ENCODE data around the gene WDR7.

Gene WDR7

DNA sequence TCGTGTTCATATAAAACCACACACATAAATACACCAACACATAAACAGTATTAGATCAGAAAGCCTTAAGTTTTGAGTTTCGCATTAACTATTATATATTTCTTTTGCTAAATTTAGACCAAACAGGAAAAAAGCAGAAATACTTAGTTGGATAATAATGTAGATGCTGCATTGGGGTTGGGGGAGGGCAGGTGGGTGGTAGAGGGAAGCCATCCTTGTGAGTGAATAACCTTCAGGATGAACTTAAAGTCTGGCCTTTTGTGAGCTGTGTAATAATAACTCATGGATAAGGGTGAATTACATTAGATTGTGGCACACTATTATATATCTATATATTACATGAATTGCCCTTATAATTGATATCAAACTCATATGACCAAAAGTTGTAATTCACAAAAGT lies 174.7 kb downstream of the WDR7 start:
- TF ChIP-seq, protein P1, sequence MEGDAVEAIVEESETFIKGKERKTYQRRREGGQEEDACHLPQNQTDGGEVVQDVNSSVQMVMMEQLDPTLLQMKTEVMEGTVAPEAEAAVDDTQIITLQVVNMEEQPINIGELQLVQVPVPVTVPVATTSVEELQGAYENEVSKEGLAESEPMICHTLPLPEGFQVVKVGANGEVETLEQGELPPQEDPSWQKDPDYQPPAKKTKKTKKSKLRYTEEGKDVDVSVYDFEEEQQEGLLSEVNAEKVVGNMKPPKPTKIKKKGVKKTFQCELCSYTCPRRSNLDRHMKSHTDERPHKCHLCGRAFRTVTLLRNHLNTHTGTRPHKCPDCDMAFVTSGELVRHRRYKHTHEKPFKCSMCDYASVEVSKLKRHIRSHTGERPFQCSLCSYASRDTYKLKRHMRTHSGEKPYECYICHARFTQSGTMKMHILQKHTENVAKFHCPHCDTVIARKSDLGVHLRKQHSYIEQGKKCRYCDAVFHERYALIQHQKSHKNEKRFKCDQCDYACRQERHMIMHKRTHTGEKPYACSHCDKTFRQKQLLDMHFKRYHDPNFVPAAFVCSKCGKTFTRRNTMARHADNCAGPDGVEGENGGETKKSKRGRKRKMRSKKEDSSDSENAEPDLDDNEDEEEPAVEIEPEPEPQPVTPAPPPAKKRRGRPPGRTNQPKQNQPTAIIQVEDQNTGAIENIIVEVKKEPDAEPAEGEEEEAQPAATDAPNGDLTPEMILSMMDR (IDR thresholded peaks at IDR 0.05; ENCODE audit: control extremely low read depth, extremely low read depth, low read depth, missing control alignments): no peak
- ChIA-PET CTCF (interaction anchor here (0.7 to 1.5 kb wide), 3 partner anchors 11 to 37 kb away, joined by 3 to 4 read pairs (median 4); no protein-coding TSS in a partner anchor), POLR2A (no interaction called here)
- DNase-seq (ENCODE audit: extremely low spot score): no peak

DNA sequence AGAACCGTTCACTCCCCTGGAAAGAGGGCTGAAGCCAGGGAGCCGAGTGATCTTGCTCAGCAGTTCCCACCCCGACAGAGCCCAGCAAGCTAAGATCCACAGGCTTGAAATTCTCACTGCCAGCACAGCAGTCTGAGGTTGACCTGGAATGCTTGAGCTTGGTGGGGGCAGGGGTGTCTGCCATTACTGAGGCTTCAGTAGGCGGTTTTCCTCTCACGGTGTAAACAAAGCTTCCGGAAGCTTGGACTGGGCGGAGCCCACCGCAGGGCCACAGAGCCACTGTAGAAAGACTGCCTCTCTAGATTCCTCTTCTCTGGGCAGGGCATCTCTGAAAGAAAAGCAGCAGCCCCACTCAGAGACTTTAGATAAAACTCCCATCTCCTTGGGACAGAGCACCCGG lies 180.8 kb downstream of the WDR7 start:
- TF ChIP-seq, protein P1 (IDR thresholded peaks at IDR 0.05; ENCODE audit: control extremely low read depth, extremely low read depth, low read depth, missing control alignments): no peak
- CTCF ChIA-PET: interaction anchor here (1.2 to 1.3 kb wide), 3 partner anchors 13 to 43 kb away, joined by 3 to 5 read pairs (median 3); no protein-coding TSS in a partner anchor
- DNase-seq (ENCODE audit: extremely low spot score): no peak
- POLR2A ChIA-PET: no interaction called here

DNA sequence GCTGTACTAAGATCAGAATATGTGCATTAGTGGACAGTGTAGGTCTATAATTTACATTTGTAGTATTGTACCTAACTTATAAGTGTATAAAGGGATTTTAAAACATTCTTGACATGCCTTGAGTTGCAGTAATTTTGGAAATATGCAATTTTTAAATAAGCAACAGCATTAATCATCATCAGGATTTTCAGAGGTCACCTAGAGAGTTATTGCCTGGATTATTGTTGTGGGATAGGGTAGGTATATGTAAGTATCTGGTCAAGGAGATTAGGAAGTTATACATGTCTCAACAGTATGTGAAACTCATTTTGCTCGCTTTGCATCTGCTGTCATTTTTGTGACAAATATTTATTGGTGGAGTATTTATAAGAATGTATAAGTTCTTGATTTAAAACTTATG lies 184.2 kb downstream of the WDR7 start:
- ChIA-PET CTCF (no interaction called here), POLR2A (no interaction called here)

DNA sequence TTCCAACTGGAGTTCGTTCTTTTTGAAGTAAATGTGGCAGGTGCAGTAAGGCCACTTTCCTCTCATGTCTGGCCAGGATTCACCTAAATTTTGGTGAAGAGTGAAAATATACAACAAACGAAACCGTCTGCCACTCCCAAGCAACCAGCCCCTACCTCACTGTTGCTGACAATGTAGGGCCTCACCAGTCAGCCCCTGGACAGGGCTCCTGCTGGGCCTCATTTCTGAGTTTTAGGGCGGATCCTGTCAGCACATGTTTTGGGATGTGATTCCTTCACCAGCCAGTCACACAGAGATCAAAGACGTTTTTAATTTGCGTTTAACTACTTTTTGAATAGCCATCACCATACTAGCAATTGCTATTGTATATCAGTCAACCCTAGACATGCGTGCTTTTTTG lies 185.0 kb downstream of the WDR7 start:
- ChIA-PET POLR2A (no interaction called here), CTCF (no interaction called here)
- TF ChIP-seq, protein P1 (IDR thresholded peaks at IDR 0.05; ENCODE audit: control extremely low read depth, extremely low read depth, low read depth, missing control alignments): no peak
- DNase-seq (ENCODE audit: extremely low spot score): no peak

More for the DNA sequence above, 184.2 kb downstream of the WDR7 start:
- no peak for DNase-seq (ENCODE audit: extremely low spot score)
- TF ChIP-seq, protein P1 (IDR thresholded peaks at IDR 0.05; ENCODE audit: control extremely low read depth, extremely low read depth, low read depth, missing control alignments): no peak

DNA sequence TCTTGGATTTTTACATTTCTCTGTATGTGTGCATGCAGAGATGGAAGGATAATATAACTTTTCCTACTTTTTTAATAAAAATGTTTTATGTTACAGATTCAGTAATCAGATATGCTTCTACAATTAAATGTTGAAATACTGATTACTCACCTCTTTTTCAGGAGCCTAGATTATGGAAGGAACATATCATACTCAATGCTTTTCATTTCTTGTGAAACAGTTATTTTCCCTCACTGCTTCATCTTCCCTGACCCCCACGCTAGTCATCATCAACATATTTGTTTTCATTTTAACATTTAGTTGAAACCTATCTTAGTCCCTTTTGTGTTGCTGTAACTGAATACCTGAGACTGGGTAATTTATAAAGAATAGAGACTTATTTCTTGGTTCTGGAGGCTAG lies 190.7 kb downstream of the WDR7 start:
- ChIA-PET POLR2A (no interaction called here), CTCF (no interaction called here)
- DNase-seq (ENCODE audit: extremely low spot score): no peak
- TF ChIP-seq, protein P1 (IDR thresholded peaks at IDR 0.05; ENCODE audit: control extremely low read depth, extremely low read depth, low read depth, missing control alignments): no peak

DNA sequence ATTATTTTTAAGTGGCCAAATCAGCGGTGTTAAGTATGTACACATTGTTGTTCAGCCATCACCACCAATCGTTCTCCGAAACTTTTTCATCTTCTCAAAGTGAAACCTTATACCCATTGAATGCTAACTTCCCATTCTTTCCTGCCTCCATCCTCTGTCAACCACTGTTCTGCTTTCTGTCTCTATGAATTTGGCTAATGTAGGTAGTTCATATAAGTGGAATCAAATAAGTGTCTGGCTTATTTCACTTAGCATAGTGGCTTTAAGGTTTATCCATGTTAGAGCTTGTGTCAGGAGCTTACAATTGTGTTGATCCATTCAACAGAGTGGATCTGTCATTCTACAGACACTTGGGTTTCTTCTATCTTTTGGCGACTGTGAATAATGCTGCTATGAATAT lies 192.1 kb downstream of the WDR7 start:
- TF ChIP-seq, protein P1 (IDR thresholded peaks at IDR 0.05; ENCODE audit: control extremely low read depth, extremely low read depth, low read depth, missing control alignments): no peak
- ChIA-PET POLR2A (no interaction called here), CTCF (interaction anchor here (1.0 kb wide), 1 partner anchor 54 kb away, joined by 3 read pairs; no protein-coding TSS in a partner anchor)
- DNase-seq (ENCODE audit: extremely low spot score): no peak

DNA sequence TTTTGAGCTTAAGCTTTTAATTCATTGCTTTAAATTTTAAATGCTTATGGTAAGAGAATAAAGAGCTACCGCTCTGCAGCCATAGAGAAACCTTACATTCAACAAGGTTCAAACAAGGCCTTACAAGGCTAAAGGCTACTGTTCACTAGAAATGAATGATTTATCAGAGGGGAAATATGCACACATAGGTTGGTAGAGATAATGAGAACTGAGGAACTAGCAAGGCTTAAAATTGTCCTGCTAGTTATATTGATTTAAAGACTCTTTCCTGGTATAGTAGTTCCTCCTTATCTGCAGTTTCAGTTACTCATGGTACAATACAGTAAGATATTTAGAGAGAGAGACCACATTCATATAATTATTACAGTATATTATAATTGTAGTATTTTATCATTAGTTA lies 193.4 kb downstream of the WDR7 start:
- CTCF ChIA-PET: no interaction called here
- no peak for DNase-seq (ENCODE audit: extremely low spot score)
- POLR2A ChIA-PET: no interaction called here
- TF ChIP-seq, protein P1 (IDR thresholded peaks at IDR 0.05; ENCODE audit: control extremely low read depth, extremely low read depth, low read depth, missing control alignments): no peak
